Measurements from ENCODE around the gene THEMIS2. TPM values are rescaled to one million over a fixed set of nuclear protein-coding genes. Genes with fewer than 3 reads are reported as not detected.

THEMIS2 gene
- total RNA-seq, 1 experiment from 2014 or later, result 17.2 TPM

- Histone ChIP-seq H3K9ac (ENCODE audit: extremely low read depth, insufficient read length, low read length) (no peak overlapping the region), H3K4ac (ENCODE audit: low read depth, low read length) (no peak overlapping the region), H3K4me1 (ENCODE audit: insufficient read depth, low read length) (no peaks in the 10 kb centered on the region), H4K8ac (replicated peaks; ENCODE audit: insufficient read length, low read depth, low read length) (no peak overlapping the region), H3K4me2 (ENCODE audit: insufficient read depth, insufficient read length, low read length) (no peak overlapping the region), H2BK120ac (ENCODE audit: low read depth, low read length, poor library complexity, severe bottlenecking) (no peak overlapping the region), H3K9me3 (ENCODE audit: control insufficient read depth, low read depth, low read length) (no peaks in the 10 kb centered on the region), H3K56ac (ENCODE audit: insufficient read length, low read depth, low read length) (no peak overlapping the region), H4K91ac (ENCODE audit: insufficient read length, low read depth, low read length) (no peak overlapping the region), H2AK5ac (ENCODE audit: insufficient read length, low read length) (no peak overlapping the region), H2BK15ac (ENCODE audit: low read depth, low read length) (no peak overlapping the region), H3K27me3 (ENCODE audit: insufficient read depth, low read length) (no peaks in the 10 kb centered on the region), H4K5ac (ENCODE audit: insufficient read length, low read depth, low read length) (no peak overlapping the region), H3K79me2 (ENCODE audit: insufficient read depth, low read length) (no peaks in the 10 kb centered on the region), H2BK5ac (ENCODE audit: insufficient read length, low read length) (no peak overlapping the region), H3T11ph (ENCODE audit: low read length) (no peak overlapping the region), H3K18ac (ENCODE audit: insufficient read length, low read depth, low read length) (no peak overlapping the region), H3K23me2 (ENCODE audit: insufficient read length, low read depth, low read length, poor library complexity, severe bottlenecking) (no peaks in the 10 kb centered on the region), H3K27ac (ENCODE audit: insufficient read length, low read depth, low read length) (no peak overlapping the region), H2BK20ac (ENCODE audit: low read depth, low read length, poor library complexity, severe bottlenecking) (no peak overlapping the region), H2BK12ac (ENCODE audit: insufficient read length, low read depth, low read length) (no peak overlapping the region), H3K23ac (ENCODE audit: insufficient read length, low read depth, low read length) (no peak overlapping the region), H4K20me1 (ENCODE audit: control insufficient read depth, insufficient read depth, insufficient read length) (no peaks in the 10 kb centered on the region), H3K79me1 (ENCODE audit: insufficient read depth, low read depth, low read length, poor library complexity, severe bottlenecking) (no peaks in the 10 kb centered on the region), H2AFZ (ENCODE audit: low read length) (no peak overlapping the region), H3K14ac (ENCODE audit: insufficient read depth, low read length) (no peak overlapping the region)
- no peak for DNase-seq
- H3K9me3 Mint-ChIP-seq, result no peaks in the 10 kb centered on the region
- H3K27me3 Mint-ChIP-seq (ENCODE audit: low read depth), result no peaks in the 10 kb centered on the region; the same call in 1 of the 2 replicates
- H3K4me3 Mint-ChIP-seq, result no peak overlapping the region
- WGBS (ENCODE audit: extremely low coverage, insufficient read length, low lambda C conversion rate), result no CpG with 5 or more reads among the region's 2 CpGs
- no peak overlapping the region for H3K27ac Mint-ChIP-seq
- H3K4me1 Mint-ChIP-seq, result no peaks in the 10 kb centered on the region
- TF ChIP-seq CTCF (conservative IDR thresholded peaks at IDR 0.05), result no peak
- peaks cover 5 to 77% (median 54%) of the 10 kb centered on the region in 3 experiments; a peak in 6 of 7 replicates for H3K36me3 Mint-ChIP-seq (ENCODE audit: insufficient read depth in 1 of 3, low read depth in 3 of 3)
Observed at GRCh38 chr1:27886353-27886679, 14.0 kb downstream of the THEMIS2 start.

All from H9 (cell line).